Pons (tissue), 1 donor: ENCODE results near the gene SEH1L.

Experiments
- DNase-seq: peaks from one replicate; pipeline ENCODE4 v3.0.0-alpha.2; 2016; ENCODE audit warnings: low spot score

Gene SEH1L

GRCh38 chr18:13036622-13037320, 89.0 kb downstream of the SEH1L start:
- DNase-seq, result no peak
